Glomerular visceral epithelial cell (primary cell): ENCODE data around the gene FAM89A.
A peak's percentile ranks its signal among the peaks of the same experiment; 100 is the strongest.

Source experiments
- DNase-seq: peaks from one replicate; pipeline ENCODE4 v3.0.0-alpha.2; 2016; ENCODE audit errors: extremely low spot score

The FAM89A gene

DNA sequence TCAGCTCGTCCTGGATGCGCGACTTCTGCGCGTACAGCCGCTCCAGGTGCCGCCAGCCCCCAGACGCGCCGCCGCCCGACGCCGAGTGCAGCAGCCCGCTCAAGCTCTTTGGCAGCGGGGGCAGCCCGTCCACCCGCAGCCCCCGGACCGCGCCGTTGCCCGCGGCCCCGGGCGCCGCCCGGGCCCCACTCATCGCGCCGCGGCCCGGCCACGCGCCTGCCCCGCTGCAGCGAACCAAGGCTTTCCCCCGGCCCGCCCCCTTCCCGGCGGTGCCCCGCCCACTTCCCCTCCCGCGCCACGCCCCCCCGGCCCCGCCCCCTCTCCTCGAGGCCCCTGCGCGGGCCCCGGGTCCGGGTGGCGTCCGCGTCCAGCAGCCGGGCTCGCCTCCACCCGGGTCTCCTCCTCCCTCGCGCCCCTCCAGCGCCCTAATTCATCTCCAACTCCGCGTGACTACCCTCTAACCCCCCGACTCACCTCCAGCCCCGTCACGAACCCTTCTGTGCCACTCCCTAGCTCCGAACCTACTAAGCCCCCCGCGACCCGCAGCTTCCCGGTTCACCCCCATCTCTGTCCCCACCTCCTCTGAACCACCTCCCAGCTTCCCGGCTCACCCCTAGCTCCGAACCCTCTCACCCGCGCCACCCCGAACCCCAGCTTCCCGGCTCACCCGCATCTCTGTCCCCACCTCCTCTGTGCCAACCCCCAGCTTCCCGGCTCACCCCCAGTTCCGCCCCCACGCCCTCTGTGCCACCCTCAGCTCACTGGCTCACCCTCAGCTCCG, at the start of gene FAM89A:
TSS of gene FAM89A (minus strand) at position 236 of the 781 bp plus-strand sequence. CDS start at position 193, 43 bp downstream.
- DNase-seq: peak; percentile 58

DNA sequence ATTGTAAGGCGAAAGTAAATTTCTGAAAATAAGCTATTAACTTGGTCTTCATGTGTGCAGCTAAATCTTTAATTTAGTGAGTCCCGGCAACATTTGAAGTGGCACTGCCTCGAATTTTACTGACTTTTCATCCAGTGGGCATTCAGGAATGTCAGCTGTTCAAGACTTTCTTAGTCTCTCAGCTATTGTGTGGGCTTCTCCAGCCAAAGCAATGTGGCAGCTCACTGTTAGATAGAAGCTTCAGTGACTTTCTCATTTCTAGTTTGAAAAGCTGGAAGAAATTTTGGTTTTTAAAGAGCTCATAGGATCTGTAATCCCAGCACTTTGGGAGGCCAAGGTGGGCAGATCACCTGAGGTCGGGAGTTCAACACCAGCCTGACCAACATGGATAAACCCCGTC, 44.3 kb upstream of the FAM89A start:
- no peak for DNase-seq

DNA sequence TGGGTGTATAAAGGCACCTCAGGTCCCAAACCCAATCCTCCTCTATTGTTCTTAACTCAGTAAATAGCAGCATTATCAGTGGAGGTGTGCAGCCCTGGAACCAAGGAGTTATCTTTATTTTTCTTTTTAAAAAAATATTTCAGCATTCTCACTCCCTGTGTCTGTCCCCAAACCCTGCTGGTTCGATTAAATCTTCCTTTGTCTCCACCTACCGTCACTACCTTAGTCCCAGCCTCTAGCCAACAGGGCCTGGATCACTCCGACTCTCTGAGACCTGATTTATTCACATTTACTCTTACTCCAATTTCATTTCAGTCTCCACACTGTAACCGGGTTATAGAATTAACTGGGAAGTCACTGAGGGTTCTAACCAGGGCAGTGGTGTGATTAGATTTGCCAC, 39.1 kb upstream of the FAM89A start:
- no peak for DNase-seq

DNA sequence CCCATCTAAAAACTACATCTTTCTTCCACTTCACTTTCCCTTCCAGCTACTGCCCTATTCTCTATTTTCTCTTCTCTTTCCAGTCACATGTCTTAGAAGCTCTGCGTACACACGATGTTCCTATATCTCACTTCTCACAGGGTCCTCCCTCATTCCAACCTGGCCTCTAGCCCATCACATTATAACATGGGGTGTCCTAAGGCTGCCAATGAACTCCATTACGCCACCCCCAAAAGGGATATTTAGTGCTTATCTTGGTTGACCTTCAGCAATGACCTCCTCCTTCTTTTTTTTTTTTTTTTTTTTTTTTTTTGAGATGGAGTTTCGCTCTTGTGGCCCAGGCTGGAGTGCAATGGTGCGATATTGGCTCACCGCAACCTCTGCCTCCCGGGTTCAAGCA, 38.2 kb upstream of the FAM89A start:
- no peak for DNase-seq

DNA sequence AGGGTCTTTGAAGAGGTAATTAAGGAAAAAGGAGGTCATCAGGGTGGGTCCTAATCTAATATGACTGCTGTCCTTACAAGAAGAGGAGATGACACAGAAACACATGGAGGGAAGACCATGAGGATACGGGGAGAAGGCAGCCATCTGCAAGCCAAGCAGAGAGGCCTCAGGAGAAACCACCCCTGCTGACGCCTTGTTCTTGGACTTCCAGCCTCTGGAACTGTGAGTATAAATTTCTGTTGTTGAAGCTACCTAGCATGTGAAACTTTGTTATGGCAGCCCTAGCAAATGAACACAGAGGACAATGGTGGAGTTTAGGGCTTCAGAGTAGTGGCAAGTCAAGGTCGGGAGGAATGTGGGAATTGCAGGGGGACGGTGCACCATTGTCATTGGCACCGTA, 36.7 kb upstream of the FAM89A start:
- DNase-seq: no peak

DNA sequence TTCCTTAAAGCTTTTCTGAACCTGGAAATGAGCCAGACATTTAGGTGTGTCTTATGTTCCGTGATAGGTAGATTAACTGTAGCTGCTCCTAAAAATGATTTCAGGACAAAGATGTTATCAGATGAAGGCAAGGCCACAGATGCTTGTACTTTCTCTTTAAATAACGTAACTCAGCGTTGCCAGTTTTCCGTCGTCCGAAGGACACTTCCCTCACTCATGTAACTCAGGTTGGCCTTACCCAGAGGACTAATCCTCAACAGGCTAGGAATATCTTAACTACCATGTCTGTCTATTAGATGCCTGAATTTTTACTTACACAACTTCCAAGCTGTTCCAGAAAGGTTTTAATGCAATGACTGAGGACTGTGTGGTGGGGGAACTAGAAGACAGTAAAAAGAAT, 35.4 kb upstream of the FAM89A start:
- DNase-seq: no peak

DNA sequence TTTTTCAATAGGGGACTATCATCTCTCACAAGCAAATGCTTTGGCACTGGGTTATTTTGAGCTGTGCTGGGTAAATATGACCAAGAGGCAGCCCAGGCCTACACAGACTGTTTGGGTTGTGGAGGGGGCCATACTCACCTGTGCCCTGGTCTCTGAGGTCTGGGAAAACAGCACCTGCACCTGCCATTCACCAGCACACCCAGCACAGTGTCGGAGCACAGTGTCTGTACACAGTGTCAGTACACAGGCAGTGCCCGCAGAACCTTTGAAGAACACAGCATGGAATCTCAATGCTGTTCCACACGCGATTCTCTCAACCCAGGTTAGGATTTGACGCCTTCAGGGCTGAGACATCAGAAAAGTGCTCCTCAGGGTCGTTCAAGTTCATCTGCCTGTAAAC, 35.0 kb upstream of the FAM89A start:
- no peak for DNase-seq

DNA sequence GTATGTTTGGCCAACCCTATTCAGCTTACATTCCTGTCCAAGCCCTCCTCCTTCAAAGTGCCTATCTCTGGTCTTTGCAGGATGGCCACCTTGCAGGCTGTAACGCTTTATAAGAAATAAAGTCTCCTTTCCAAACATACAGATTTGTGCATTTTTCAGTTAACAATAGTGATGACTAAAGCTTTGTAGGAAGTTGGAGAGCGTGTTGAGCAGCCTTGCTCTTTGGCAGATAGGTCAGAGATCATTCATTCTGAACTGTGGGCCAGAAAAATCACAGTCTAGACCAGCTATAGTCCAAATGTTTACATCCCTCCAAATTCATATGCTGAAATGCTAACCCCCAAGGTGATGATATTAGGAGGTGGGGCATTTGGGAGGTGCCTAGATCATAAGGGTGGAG, 34.0 kb upstream of the FAM89A start:
- DNase-seq: no peak

DNA sequence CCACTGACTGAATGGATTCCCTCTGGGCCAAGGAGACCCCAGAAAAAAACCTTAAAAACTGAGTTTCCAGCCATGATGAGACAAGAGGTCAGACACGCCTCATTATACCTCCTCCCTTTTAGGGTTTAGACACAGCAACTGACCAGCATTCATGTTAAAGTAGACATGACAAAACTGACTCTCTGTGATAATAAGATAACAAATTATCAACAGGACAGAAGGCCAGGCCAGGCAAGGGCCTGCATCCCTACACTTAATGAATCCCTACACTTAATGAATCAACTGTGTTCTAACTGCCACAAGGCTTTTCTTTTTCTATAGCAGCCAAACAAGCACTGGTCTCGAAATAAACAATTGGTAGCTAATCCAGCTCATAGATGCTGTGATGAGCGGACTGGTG, 33.3 kb upstream of the FAM89A start:
- no peak for DNase-seq

DNA sequence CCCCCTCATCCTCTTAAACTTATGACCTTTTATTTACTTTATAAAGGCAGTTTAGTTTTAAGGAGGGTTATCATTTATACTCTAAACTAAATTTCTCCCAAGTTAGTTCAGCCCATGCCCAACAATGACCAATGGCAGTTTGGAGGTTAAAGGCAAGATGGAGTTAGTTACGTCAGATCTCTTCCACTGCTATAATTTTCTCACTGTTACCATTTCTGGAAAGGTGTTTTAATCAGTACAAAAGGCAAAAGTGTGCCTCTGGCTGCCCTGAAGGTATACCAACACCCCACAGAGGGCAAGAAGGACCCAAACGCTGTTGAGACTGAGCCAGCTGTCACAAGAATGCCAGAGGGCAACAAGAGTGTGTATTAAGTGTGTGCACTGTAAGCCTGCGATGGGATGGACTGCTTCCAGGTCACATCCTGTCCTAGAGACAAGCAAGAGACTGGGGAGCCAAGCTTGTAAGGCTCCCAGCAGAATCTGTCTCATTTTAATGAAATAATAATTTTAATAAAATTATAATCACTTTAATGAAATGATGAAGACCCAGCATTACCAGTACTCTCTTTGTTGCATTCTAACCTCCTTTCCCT, 32.5 kb upstream of the FAM89A start:
- no peak for DNase-seq

DNA sequence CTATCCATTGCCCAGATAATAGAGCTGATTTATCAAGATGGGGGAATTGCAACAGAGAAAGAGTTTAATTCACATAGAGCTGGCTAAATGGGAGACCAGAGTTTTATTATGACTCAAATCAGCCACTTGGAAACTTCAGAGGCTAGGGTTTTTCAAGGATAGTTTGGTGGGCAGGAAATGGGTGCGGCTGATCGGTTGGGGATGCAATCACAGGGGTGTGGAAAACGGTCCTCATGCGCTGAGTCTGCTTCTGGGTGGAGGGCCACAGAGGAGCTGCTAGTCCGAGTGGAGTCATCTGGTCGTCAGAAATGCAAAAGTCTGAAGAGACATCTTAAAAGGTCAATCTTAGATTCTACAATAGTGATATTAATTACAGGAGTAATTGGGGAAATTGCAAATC, 32.0 kb upstream of the FAM89A start:
- DNase-seq: no peak

DNA sequence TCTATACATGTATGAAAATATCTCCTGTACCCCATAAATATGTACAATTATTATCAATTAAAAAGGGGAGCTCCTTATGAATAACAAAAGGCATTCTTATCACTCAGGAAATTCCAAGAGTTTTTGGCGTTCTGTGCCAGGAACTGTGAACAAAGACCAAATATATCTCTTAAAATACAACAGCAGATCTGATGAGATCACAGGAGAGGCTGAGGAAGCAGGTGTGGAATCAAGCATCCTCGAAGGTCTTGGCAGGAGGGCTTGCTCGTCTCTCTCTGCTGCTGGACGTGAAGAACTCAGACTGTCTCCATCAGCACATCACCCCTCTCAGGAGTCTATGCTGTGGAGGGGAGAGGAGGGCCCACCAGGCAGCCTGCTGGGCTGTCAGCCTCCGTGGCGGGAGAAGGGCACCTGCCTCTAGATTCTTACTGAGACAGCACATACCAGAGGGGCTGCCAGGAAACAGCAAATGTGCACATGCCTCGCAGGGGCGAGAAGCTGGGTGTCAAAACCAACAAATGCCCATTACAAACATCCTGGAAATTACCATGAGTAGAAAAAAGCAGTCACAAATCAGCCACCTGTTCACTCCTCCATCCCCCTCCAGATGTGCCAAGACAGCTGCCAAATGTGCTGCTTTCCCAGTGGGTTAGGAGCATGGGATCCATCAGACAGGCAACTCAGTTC, 30.8 kb upstream of the FAM89A start:
- no peak for DNase-seq

DNA sequence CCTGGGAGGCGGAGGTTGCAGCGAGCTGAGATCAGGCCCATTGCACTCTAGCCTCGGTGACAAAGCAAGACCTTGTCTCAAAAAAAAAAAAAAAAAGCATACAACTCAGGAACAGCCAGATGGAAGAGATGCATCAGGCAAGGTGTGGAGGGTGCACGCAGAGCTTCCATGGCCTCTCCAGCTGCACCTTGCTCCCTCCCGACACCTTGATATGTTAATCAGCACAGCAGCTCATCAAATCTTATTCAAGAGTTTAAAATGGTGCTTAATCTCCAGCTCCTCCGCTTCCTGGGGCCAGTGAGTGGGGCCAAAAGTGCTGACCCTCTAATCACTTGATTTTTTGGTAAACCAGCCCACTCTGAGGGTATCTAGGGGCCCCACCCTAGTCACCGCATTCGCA, 29.3 kb upstream of the FAM89A start:
- DNase-seq: no peak

DNA sequence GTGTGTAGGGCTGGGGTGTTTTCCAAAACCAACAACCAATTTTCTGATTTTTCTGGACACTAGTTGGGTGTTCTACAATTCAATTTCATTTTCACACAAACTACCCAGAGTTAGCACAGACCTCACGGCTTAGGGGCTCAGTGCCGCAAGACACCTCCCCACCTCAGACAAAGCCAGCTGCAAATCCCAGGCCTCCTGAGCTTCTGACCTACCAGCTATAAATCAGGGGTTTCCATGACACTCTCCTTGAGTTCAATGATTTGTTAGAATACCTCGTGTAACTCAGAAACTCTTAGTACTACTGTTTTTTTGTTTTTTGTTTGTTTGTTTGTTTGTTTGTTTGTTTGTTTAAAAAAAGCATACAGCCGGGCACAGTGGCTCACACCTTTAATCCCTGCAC, 28.7 kb upstream of the FAM89A start:
- DNase-seq: no peak

DNA sequence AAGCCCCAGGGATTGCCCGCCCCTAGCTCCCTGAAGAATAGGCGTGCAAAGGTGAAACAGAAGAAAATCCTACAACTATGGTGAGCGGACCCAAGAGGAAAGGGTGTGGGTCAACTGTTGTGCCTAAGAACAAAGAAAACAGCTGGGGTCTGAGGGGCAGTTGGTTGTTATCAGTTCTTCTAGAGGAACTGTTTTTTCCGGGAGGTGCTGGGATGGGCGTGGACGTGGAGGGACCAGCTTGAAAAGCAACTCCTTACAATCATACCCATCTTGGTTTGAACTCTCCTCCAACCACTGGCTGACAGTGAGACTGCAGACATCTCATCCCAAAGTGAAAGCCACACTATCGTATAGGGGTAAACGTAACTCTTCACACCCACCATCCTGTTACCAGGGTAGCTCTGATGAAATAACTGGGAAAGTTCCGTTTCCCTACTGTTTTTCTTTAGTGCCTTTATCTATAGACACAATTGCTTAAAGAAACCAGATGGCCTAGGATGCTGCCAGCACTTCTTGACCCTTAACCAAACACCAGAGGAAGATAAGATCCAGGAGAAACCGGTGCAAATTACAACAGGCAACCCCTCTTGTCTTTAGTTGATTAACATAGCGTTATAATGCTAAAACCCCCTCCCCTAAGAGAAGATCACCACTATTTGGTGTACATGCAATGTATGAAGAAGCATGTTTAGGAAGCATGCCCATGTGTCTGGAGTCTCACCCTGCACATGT, 25.6 kb upstream of the FAM89A start:
- DNase-seq: no peak

DNA sequence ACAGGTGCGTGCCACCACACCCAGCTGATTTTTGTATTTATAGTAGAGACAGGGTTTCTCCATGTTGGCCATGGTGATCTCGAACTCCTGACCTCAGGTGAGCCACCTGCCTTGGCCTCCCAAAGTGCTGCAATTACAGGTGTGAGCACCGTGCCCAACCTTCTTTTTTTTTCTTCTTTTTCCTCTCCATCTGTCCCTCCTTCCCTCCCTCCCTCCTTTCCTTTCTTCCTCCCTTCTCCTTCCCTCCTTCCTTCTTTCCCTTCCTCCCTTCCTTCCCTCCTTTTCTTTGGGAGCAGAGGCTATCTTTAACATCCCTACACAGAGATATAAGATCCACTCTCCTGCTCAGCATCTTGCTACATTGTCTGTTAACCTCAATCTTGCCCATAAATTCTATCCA, 24.4 kb upstream of the FAM89A start:
- DNase-seq: no peak

DNA sequence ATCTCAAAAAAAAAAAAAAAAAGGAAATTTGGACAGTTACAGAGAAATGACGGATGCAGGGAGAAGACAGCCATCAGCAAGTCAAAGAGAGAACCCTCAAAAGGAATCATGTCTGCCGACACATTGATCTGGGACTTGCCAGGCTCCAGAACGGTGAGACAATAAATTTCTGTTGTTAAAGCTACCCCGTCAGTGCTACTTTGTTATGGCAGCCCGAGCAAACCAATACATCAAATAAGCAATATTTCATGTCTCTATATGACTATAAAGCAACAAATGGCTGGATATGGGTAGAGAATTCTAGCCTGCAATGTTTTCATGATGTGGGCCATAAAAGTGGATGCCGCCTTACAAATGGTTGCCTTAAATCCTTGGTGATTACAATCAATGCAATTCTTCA, 23.3 kb upstream of the FAM89A start:
- DNase-seq: no peak

DNA sequence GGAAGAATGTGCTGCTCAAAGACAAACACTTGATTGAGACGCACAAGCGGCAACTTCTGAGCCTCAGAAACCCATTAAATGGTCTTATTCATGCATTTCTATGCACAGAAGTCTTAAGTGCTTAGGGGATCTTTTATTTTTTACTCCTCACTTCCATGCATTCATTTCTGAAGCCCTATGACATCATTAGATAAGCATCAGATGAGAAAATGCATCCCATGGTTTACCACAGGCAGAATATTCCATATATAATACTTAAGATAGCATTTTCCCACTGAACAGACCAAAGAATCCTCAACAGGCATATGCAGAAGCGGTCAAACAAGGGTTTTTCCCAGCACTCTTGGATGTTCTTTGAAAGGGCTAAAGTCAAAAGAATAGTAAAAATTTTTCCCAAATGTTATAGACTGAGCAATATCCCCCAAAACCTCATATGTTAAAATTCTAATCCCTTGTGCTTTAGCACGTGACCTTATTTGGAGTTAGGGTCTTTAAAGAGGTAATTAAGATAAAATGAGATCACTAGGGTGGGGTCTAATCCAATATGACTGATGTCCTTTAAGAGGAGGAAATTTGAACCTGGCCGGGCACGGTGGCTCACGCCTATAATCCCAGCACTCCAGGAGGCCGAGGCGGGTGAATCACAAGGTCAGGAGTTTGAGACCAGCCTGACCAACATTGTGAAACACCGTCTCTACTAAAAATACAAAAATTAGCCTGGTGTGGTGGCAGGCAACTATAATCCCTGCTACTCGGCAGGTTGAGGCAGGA, 22.6 kb upstream of the FAM89A start:
- peak; percentile 71 for DNase-seq

DNA sequence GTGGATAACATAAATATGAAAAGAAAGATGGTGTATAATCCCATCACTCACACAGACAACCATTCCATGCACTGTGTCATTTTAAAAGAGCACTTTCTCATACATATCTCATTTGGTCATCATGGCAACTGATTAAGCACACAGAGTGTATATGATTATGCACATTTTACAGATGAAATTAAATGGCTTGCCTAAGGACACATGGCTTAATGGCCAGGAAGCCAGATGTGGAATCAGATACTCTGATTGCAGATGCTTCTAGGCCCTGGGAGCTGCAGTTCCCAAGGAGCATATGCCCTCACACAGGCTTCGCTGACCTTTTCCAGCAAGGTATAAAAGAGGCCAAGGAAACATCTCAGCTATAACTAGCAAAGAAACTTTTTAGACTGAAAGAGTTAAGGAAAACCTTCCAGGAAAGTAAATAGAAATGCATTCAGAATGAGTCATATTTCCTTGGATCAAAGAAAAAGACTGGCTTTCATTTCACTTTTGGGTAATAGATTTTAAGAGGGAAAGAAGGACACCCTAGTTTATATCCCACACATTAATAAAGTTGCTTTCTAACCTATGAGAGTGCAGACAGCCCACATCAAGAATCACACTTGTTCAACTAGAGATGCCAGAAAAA, 19.6 kb upstream of the FAM89A start:
- peak; percentile 9 for DNase-seq

DNA sequence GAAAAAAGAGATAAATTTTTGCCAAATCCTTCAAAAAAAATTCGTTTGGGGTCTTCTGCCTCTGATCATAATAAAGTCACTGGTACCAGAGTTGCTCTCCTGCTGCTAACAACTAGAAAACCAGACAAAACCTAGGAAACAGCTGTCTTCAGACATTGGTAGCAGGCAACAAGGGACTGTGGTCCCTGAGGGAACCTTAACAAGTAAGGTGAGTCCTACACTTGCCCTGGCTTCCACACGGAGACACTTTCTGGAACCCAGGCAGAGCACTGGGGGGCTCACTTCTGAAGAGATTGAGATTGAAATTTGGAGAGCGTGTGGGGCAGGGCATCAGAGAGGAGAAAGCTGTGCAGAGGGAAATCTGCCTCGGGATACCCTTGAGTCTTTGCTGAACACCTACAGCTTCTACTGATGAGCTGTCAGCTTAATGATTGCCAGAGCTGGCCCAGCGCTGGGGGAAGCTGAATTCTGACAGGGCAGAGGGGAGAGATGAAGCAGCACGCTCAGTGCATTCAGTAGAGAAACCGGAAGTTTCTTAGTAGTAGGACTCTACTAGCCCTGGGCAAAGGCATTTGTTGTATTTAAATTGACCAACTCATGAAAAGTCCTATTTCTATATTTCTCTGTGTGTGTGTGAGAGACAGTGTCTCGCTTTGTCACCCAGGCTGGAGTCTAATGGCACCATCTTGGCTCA, 18.5 kb upstream of the FAM89A start:
- DNase-seq: peak; percentile 84

DNA sequence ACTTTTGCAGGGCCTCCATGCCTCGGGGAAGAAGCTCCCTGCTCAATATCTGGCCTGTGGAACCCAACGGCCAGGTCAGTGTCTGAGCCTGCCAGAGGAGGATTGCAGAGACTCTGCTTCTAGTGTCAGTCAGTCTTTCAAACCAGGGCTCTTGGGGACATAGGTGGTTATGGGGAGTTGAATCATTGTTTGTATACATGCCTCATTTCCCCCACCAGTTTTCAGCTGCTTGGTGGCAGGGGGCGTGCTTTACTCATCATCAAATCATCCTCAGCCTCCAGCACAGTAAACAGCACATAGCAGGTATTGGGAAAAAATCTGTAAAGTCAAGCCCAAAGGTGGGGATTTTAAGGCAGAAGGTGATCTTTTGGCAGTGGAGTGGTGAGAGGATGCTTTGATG, 17.4 kb upstream of the FAM89A start:
- DNase-seq: peak; percentile 15
